GM12878 (cell line): ENCODE measurements around the gene CD14. TPM values are rescaled to one million over a fixed set of nuclear protein-coding genes. Genes with fewer than 3 reads are reported as not detected.

Experiments
- ATAC-seq: fragments of 200-7000 bp; cut with Tn5 transposase; 3 replicates; pipeline ENCODE4 v1.9.1; 2020; ENCODE audit warnings: mild to moderate bottlenecking, moderate library complexity
- BruUV-seq: library from RNA; stranded (reverse); fragments of 400-500 nt; replicated peaks from 2 replicates; lab custom pipeline; 2021; lab: Mats Ljungman, UMichigan
- CTCF ChIA-PET: fragments of 300-600 bp; sonication (Branson Sonifier 250); formaldehyde crosslinking; extraction: SDS; loops from one replicate; lab custom pipeline; 2021; ENCODE audit warnings: inconsistent platforms; lab: Yijun Ruan, JAX
- POLR2A ChIA-PET: fragments of 350-600 bp; formaldehyde crosslinking; extraction: SDS; loops from one replicate; lab custom pipeline; 2021; ENCODE audit warnings: inconsistent platforms; lab: Charles Lee
- RAD21 ChIA-PET: fragments of 300-600 bp; sonication (Branson Sonifier 250); formaldehyde crosslinking; loops from one replicate; lab custom pipeline; 2023; ENCODE audit warnings: antibody characterized with exemption; ENCODE audit not compliant: unreplicated experiment; lab: Charles Lee
- SMC1A ChIA-PET: fragments of 300-600 bp; sonication (Branson Sonifier 250); formaldehyde crosslinking; loops from one replicate; lab custom pipeline; 2023; ENCODE audit not compliant: unreplicated experiment, uncharacterized antibody; lab: Charles Lee
- DNase-seq: peaks from one replicate; pipeline ENCODE4 v3.0.0-alpha.2; 2011; ENCODE audit warnings: low read depth, low spot score
- FAIRE-seq: peaks from 3 replicates; lab custom pipeline; 2011; peaks lifted over from hg19 to GRCh38; lab: Jason Lieb, UNC
- H2AFZ ChIP-seq: 2 replicates; pipeline ENCODE4 v1.6.0; 2011; ENCODE audit warnings: low read depth, low read length, control low read depth; ENCODE audit not compliant: control insufficient read depth
- H3K27ac ChIP-seq: 2 replicates; pipeline ENCODE4 v1.5.1; 2011; ENCODE audit warnings: control low read depth; ENCODE audit not compliant: control insufficient read depth, insufficient read depth
- H3K27me3 ChIP-seq, 2 experiments: replicated peaks in 1 of 2; 2 replicates each; pipeline versions ENCODE4 v1.6.0 to v1.6.1; 2011; ENCODE audit warnings: low read length in 1 of 2; ENCODE audit not compliant: control insufficient read depth in 2 of 2, insufficient read depth in 2 of 2
- H3K36me3 ChIP-seq, 2 experiments: 2 replicates each; pipeline ENCODE4 v1.5.1; 2011; ENCODE audit warnings: low read length in 1 of 2; ENCODE audit not compliant: control insufficient read depth in 2 of 2, insufficient read depth in 2 of 2
- H3K4me1 ChIP-seq: 2 replicates; pipeline ENCODE4 v1.6.1; 2011; ENCODE audit warnings: mild to moderate bottlenecking, low read length, moderate library complexity, mixed read lengths; ENCODE audit not compliant: control insufficient read depth, insufficient read depth
- H3K4me2 ChIP-seq: 2 replicates; pipeline ENCODE4 v1.6.0; 2011; ENCODE audit warnings: control low read depth; ENCODE audit not compliant: control insufficient read depth, insufficient read depth
- H3K4me3 ChIP-seq: fragments of 200-600 bp; sonication (generic); 2 replicates; pipeline ENCODE4 v1.5.1; 2016
- H3K79me2 ChIP-seq: 2 replicates; pipeline ENCODE4 v1.6.0; 2011; ENCODE audit warnings: low read length; ENCODE audit not compliant: control insufficient read depth, insufficient read depth
- H3K9ac ChIP-seq: 2 replicates; pipeline ENCODE4 v1.8.0; 2011; ENCODE audit warnings: low read length, control low read depth, mixed read lengths; ENCODE audit not compliant: control insufficient read depth, insufficient read depth
- H3K9me3 ChIP-seq: replicated peaks from 3 replicates; pipeline ENCODE4 v1.5.1; 2011; ENCODE audit warnings: mild to moderate bottlenecking, low read length; ENCODE audit not compliant: control insufficient read depth, insufficient read depth
- H4K20me1 ChIP-seq: 2 replicates; pipeline ENCODE4 v1.6.0; 2011; ENCODE audit not compliant: control insufficient read depth, insufficient read depth
- ATF3 ChIP-seq: IDR thresholded peaks from 2 replicates; pipeline ENCODE4 v1.6.1; 2011; ENCODE audit warnings: low read depth, mild to moderate bottlenecking, low read length, moderate library complexity, borderline replicate concordance; ENCODE audit errors: extremely low read depth
- CEBPB ChIP-seq, 2 experiments: fragments of 150-350 bp in 1 of 2; IDR thresholded peaks; 2 replicates each; pipeline ENCODE4 v1.6.1; 2012 to 2014; ENCODE audit warnings: low read depth in 2 of 2, low read length in 2 of 2, borderline replicate concordance in 1 of 2, inconsistent platforms in 1 of 2
- CHD1 ChIP-seq: IDR thresholded peaks from 2 replicates; pipeline ENCODE4 v1.6.1; 2012; ENCODE audit warnings: low read depth, low read length, improper control_type of control experiment
- DPF2 ChIP-seq: fragments of 450-650 bp; IDR thresholded peaks from 2 replicates; pipeline ENCODE4 v1.6.1; 2017; ENCODE audit warnings: mild to moderate bottlenecking
- EP300 ChIP-seq, 2 experiments: fragments of 150-350 bp in 1 of 2; IDR thresholded peaks; 2 replicates each; pipeline ENCODE4 v1.6.1; 2011 to 2012; ENCODE audit warnings: low read depth in 2 of 2, low read length in 2 of 2, borderline replicate concordance in 1 of 2, improper control_type of control experiment in 1 of 2, inconsistent platforms in 1 of 2; ENCODE audit not compliant: control insufficient read depth in 1 of 2
- GATAD2B ChIP-seq: fragments of 450-650 bp; conservative IDR thresholded peaks from 2 replicates; pipeline ENCODE4 v1.6.1; 2017; ENCODE audit warnings: low read depth, mild to moderate bottlenecking, moderate library complexity
- IRF4 ChIP-seq: IDR thresholded peaks from 2 replicates; pipeline ENCODE4 v1.6.1; 2011; ENCODE audit warnings: low read depth, low read length
- JUNB ChIP-seq: IDR thresholded peaks from 2 replicates; pipeline ENCODE4 v1.6.1; 2016; ENCODE audit warnings: antibody characterized with exemption, mild to moderate bottlenecking
- MYC ChIP-seq: IDR thresholded peaks from 2 replicates; pipeline ENCODE4 v1.6.1; 2011; ENCODE audit warnings: mild to moderate bottlenecking, low read length, moderate library complexity, inconsistent platforms; ENCODE audit not compliant: insufficient read depth, insufficient replicate concordance, insufficient read length, severe bottlenecking
- NFYA ChIP-seq: IDR thresholded peaks from 2 replicates; pipeline ENCODE4 v1.6.1; 2011; ENCODE audit warnings: low read depth, mild to moderate bottlenecking, low read length, improper control_type of control experiment, borderline replicate concordance
- PKNOX1 ChIP-seq: fragments of 450-650 bp; IDR thresholded peaks from 2 replicates; pipeline ENCODE4 v1.6.1; 2016; ENCODE audit warnings: mild to moderate bottlenecking
- RAD51 ChIP-seq: fragments of 450-650 bp; IDR thresholded peaks from 2 replicates; pipeline ENCODE4 v1.6.1; 2016; ENCODE audit warnings: moderate library complexity, mild to moderate bottlenecking, inconsistent platforms
- RB1 ChIP-seq: fragments of 450-650 bp; formaldehyde crosslinking; IDR thresholded peaks from 2 replicates; pipeline ENCODE4 v1.6.1; 2017; ENCODE audit warnings: mild to moderate bottlenecking, borderline replicate concordance
- RELB ChIP-seq: fragments of 450-650 bp; IDR thresholded peaks from 2 replicates; pipeline ENCODE4 v1.6.1; 2017; ENCODE audit warnings: low read depth, mild to moderate bottlenecking, moderate library complexity
- TBL1XR1 ChIP-seq: IDR thresholded peaks from 2 replicates; pipeline ENCODE4 v1.6.1; 2012; ENCODE audit warnings: low read depth, low read length, improper control_type of control experiment
- TCF7 ChIP-seq: IDR thresholded peaks from 2 replicates; pipeline ENCODE4 v1.6.1; 2014; ENCODE audit warnings: antibody characterized with exemption, borderline replicate concordance
- ZBTB33 ChIP-seq: fragments of 450-650 bp; IDR thresholded peaks from 2 replicates; pipeline ENCODE4 v1.6.1; 2017; ENCODE audit warnings: mild to moderate bottlenecking
- WGBS: methylation state at CpG from one replicate; pipeline ENCODE4 v1.1.6; 2016; ENCODE audit warnings: low lambda C conversion rate; ENCODE audit not compliant: insufficient replicate concordance, insufficient coverage; ENCODE audit errors: missing lambda C conversion rate; 5-methylcytosine and 5-hydroxymethylcytosine counted together
- in situ Hi-C: fragments of 300-500 bp; cut with MboI; formaldehyde crosslinking; loops from 9 replicates; pipeline ENCODE4 v1.14.3; 2018; ENCODE audit warnings: mixed read lengths
- intact Hi-C: fragments of 100-400 bp; cut with micrococcal nuclease; formaldehyde crosslinking; loops from one replicate; pipeline ENCODE4 v1.14.2; 2022; ENCODE audit not compliant: unreplicated experiment
- polyA plus RNA-seq, 11 experiments: library from polyadenylated mRNA; depleted of rRNA in 4 of 11; unstranded in 6 of 11; stranded (reverse) in 5 of 11; fragments of >200 nt; fragmentation: Nextera tagmentation in 4 of 11; fragmentation: Illumina TruSeq in 1 of 11; extraction: Ambion mirVana in 4 of 11; extraction: Trizol in 1 of 11; gene quantifications; 1 replicate in 1 of 11; 2 replicates in 10 of 11; pipeline versions ENCODE4 v1.2.1 to v1.2.3, GENCODE V29; 2011 to 2016; ENCODE audit warnings: inconsistent platforms in 2 of 11, missing spikeins in 2 of 11, low read depth in 1 of 11
- total RNA-seq, 4 experiments: library from RNA; depleted of rRNA in 3 of 4; stranded (reverse); fragments of >200 nt in 3 of 4; fragmentation: Illumina TruSeq in 1 of 4; extraction: Trizol in 1 of 4; gene quantifications; 2 replicates each; pipeline versions ENCODE4 v1.2.1 to v1.2.3, GENCODE V29; 2013 to 2021

Gene CD14
- total and polyA plus RNA-seq, 10 of the 15 experiments (the other 5 are each of a cell fraction or from before 2014, with no cell fraction given) = 0.09 to 0.72 (median 0.18) TPM; not detected in 5

- TF ChIP-seq ZBTB33 (no peak), PKNOX1 (no peak), RELB (no peak)
Measured at GRCh38 chr5:140595538-140596300, 37.3 kb downstream of the CD14 start (continued).

GRCh38 chr5:140594169-140594568, 38.8 kb downstream of the CD14 start:
- ATAC-seq (no peak), FAIRE-seq (no peak), DNase-seq (no peak)
- TF ChIP-seq CEBPB (IDR thresholded peaks at IDR 0.05; ENCODE audit: borderline replicate concordance in 1 of 2, low read depth in 2 of 2, low read length in 2 of 2) (no peak), RB1 (no peak), EP300 (IDR thresholded peaks at IDR 0.05; ENCODE audit: borderline replicate concordance in 1 of 2, control insufficient read depth in 1 of 2, low read depth in 2 of 2, low read length in 2 of 2) (no peak), GATAD2B (no peak), JUNB (no peak), TCF7 (no peak), IRF4 (no peak), RAD51 (no peak), CHD1 (no peak), MYC (no peak), TBL1XR1 (no peak), DPF2 (no peak), ATF3 (no peak), NFYA (no peak)
- no TSS peak for BruUV-seq
- Histone ChIP-seq H3K79me2 (no peaks in the 10 kb centered on the region), H3K9me3 (no peaks in the 10 kb centered on the region), H3K4me2 (no peak overlapping the region), H3K4me1 (no peaks in the 10 kb centered on the region), H3K27ac (no peak overlapping the region), H3K9ac (no peak overlapping the region), H4K20me1 (no peaks in the 10 kb centered on the region), H2AFZ (no peak overlapping the region), H3K36me3 (no peaks in the 10 kb centered on the region), H3K27me3 (no peaks in the 10 kb centered on the region), H3K4me3 (no peak overlapping the region)
- intact Hi-C loops = no loop called here
- WGBS = 28% methylated on average over 6 of the region's 6 CpGs
- CTCF ChIA-PET = no interaction called here
- in situ Hi-C loops = no loop called here
- POLR2A ChIA-PET = no interaction called here
- SMC1A ChIA-PET = no interaction called here
- RAD21 ChIA-PET = no interaction called here
